Kidney tubule cell (primary cell): ENCODE data around the gene PLXNA3.
"Not testable (repeated sequence)": the region's sequence is repeated elsewhere in the genome, so short reads cannot be mapped to it uniquely, and the experiment has no call there.

Experiments
- DNase-seq: peaks from one replicate; pipeline ENCODE4 v3.0.0-alpha.2; 2018; ENCODE audit warnings: low spot score

PLXNA3 gene

DNA sequence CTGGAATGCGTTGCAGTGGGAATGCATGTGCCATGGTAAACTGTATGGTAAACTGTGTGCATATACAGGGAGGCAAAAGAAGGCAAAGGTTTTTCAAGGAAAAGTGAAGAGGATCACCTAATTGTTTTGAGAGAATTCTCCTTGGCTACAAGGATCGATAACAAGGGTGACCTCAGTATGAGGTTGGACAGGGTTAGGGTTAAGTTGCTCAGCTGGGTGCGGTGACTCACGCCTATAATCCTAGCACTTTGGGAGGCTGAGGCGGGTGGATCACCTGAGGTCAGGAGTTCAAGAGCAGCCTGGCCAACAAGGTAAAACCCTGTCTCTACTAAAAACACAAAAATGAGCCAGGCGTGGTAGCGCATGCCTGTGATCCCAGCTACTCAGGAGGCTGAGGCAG, 43.3 kb downstream of the PLXNA3 start:
- not testable (repeated sequence) for DNase-seq

DNA sequence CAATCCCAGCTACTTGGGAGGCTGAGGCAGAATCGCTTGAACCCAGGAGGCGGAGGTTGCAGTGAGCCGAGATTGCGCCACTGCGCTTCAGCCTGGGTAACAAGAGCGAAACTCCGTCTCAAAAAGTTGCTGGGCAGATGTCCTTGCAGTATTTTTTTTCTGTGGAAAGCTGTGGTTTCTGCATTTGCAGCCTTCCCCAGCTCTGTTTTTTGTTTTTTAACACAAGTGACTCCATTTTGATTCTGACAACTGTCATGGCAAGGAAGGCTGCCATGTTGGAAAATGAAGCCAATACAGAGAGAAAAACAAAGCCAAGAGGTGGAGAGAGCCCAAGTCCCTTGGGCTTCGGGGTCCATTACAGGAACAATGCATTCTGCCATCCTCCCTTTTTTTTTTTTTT, 44.0 kb downstream of the PLXNA3 start:
- no peak for DNase-seq

DNA sequence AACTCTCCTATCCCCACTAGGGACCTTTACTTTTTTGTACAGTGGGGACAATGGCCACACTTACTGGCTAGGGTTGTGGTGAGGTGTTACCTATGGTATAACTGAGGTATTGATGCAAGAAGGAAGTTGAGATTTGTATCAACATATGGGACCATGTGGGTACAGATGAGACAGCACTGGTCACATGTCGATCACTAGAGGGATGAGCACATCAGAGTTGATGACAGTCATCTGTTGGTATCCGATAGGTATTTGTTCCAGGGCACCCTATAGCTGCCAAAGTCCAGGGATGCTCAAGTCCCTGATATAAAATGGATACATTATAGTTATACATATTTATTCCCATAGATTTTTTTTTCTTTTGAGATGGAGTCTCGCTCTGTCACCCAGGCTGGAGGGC, 44.9 kb downstream of the PLXNA3 start:
- DNase-seq = no peak

DNA sequence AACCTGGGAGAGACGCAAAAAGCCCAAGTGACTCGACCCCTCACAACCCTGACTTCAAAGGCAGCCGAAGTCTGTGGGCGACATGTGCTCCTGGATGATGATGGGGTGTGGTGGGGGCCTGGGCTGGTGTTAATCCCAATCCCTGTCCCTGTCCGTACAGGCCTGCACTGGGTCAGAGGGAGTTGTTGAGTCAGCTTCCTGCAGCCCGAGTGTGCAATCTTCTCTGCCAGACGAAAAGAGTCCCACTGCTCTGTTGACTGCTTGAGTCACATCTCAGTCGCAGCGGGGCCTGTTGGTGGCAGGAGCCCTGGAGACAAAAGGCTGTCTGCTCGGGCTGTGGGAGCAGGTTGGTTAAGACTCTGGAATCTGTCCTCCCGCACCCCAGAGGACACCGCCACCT, 47.7 kb downstream of the PLXNA3 start:
- peak; percentile 42 for DNase-seq

DNA sequence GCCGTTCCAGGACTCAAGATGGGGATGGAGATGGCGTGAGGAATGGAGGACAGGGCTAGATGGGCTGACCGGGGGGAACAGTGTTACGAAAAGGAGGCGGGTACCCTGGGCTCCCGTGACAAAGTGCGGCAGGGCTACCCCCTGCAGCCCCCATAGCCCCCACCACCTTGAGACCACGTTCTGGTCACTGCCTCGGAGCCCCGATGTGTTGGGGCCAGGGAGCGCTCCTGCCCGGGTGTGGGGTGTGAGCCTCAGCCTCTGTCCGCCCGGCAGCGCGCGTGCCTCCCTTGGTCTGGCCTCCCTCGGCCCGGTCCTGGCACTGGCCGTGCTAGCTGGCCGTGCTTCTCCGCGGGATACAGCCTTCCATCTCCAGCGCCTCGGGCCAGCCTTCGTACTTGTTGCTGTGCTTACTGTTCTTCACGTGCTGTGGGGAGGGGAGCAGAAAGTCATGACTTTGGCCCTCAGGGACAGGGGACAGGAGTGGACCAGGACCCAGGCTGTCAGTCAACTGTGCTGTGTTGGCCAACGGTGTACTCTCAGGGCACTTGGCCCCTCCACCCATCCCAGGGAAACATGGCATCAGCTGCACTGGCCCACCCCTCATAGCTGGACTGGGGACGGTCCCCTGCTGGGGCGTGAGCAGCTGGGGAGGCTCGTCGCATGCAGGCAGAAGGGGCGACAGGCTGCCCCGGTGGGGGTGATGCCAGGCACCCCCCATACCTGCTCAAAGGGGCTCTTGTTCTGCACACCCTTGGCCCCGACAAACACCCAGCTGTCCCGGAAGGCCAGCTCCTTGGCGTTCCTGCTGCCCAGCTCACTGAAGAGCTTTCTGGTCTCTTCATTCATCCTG, 48.6 kb downstream of the PLXNA3 start:
- no peak for DNase-seq

DNA sequence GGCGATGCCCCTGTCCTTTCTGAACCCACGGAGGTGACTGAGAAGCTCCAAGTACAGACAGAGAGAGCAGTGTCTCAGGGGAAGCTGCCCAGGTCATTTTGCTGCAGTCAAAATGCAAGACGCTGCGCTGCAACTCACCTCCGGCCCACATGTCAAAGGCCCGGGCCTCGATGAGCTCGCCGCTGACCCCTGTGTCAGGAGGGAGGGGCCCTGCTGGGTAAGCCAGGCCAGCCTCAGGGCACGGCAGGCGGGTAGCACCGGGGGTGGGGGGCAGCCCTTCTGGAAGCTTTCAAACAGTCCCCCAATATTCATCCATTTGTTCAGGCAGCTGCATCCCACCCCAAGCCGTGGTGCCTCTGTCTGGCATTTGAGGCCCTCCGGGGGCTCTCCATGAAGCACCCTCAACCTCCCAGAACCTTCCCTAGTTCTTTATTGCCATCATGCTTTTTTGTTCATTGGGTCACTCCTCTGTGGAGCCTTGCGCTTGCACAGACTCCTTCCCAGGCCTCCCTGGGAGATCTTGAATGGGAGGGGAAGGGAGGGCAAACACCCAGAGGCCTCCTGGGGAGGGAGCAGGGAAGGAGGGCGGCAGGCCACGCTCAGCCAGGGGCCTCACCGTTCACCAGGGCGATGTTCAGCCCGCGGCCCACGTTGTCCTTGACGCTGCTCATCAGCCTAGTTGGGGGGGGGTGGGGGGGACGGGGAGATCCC, 49.7 kb downstream of the PLXNA3 start:
- DNase-seq = no peak

DNA sequence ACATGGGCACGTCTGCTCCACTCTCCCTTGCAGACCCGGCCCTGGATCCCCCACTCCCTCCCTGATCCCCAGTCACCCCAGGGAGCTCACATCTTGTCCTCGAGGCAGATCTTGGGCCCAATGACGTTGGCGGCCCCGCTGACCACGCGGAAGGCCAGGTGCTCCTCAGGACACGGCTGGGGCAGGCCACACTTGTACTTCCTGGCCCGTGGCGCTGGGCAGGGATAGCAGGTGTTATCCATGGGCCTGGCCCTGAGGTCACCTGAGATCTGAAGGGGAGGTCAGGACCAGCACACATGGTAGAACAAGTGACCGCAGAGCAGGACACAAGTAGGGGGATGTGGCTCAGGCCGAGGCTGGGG, 50.3 kb downstream of the PLXNA3 start:
- no peak for DNase-seq

DNA sequence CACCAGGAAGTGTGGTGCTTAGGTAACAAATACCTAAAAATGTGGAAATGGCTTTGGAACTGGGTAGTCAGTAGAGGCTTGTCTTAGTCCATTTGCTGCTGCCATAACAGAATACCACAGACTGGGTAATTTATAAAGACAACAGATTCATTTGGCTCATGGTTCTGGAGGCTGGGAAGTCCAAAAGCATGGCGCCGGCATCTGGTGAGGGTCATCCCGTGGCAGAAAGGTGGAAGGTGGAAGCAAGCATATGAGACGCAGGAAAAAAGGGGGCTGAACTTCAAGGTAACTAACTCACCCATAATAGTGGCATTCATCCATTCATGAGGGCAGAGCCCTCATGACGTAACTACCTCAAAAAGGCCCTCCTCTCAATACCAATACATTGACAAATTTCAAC, 51.4 kb downstream of the PLXNA3 start:
- no peak for DNase-seq

DNA sequence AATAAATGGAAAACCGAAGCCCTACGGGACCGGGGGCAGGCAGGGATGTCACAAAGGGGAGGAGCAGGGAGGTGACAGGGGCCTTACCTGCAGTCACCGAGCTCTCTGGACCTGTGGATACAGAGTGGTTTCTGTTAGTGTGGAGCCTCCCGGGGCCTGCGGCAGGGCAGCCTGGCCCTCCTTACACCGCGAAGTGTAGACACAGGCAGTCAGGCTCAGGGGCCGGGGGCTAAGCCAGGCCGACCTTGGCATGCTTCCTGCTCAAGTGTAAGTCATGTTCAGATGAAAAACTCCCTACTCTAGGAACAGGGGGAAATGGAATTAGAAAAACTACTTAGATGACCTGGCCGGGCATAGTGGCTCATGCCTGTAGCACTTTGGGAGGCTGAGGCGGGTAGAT, 53.7 kb downstream of the PLXNA3 start:
- no peak for DNase-seq

DNA sequence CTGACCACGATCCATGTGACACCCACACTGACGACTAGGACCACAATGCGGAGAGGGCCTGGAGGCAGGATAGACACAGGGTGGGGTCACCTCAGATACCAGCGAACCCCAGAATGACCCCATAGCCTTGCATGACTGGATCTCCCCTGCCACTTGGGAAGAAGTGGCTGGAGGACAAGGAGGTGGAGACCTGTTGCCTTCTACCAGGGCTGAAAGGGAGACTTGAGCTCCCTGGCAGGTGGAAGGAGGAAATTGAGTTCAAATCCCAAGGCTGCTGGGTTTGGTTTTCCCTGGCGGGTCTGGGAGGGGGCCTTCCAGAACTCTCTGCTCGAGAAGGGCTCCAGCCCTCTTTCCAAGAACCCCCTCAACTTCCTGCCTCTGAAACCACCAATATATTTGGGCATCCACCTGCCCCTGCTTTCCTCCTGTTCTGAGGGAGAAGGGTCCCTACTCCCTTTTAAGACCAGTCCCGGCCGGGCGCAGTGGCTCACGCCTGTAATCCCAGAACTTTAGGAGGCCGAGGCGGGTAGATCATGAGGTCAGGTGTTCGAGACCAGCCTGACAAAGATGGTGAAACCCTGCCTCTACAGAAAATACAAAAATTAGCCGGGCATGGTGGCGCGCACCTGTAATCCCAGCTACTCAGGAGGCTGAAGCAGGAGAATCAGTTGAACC, 54.9 kb downstream of the PLXNA3 start:
- DNase-seq = no peak

DNA sequence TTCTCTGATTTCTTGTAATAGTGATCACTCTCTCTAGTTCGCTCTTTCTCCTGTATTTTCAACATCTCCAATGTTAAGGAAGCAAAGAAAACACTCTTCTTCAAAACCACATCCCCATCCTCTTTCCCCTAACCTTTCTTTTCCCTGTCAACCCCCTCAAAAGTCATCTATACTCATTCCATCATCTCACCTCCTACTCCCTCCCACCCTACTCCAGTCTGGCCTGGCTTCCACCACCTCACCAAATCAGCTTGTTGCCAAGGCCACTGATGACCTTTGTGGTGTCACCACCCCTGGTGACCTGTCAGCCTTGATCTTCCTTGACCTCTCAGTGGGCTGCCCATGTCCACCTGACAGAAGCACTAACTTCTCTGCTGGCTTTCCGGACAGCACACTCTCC, 55.6 kb downstream of the PLXNA3 start:
- DNase-seq = no peak

DNA sequence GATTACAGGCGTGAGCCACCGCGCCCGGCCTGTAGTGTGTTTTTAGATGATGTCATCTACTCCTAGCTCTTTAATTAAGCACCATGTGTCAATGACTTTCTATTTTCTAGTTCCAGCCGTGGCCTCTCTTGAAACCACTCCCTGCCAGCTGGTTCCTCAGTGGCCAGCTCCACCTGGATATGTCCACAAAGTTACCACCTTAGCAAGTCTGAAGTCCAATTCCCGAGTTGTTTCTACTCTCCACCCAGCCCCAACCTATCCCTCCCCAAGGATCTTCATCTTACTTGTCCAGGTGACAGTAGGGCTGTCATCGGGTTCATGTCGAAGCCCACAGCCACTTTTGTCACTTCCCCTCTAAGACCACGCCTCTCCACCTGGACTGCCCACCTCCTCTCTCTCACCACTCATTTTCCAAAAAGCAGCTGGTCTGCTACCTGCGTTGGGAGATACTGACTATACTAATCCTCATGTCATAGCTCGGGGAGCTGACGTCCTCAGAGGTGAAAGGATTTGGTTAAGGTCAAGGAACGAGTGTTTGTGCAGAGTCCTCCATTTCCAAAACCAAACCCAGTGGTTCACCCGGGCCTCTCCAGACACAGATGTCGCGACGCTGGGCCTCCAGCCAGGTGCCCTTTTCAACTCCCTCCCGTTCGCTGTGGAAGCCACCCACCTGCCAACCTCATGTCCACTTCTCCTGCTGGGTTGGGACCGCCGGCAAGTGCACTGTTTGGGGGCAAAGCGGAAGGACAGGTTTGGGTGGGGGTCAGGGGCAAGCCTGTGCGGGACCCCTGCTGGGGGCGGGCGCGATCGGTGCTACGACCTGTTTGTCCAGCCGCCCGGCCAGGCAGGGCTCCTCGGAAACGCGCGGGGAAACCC, 57.2 kb downstream of the PLXNA3 start:
- DNase-seq = peak; percentile 17

DNA sequence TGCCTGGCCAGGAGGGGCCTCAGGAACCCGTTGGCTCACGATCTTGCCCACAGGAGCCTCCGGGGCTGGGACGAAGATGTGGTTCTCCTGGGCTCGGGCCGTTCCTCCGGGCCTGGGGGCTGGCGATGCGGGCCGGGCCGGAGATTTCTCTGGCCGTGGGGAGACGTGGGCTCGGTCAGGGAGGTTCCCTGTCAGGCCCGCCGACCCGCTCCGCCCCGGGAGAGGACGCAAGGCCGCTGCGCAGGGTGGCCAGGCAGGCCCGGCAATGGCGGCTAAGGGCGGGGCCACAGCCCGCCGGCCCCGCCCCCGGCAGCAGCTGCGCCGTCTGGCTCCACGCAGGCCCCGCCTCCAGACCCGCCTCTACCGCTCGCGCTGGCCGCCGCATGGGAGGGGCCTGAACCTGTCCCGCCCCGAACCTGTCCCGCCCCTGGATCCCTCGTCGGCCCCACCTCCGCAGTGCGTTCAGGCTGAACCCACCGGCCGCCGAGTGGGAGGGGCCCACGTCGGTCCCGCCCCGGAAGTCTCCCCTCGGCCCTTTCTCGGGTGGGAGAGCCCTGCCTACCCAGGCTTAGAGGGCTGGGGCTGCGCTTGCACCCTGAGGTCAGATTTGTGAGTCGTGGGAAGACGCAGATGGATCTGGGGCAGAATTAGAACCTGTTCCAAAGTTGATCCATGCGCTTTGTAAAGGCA, 58.0 kb downstream of the PLXNA3 start, which contains the start of gene FAM3A:
Gene FAM3A, minus strand, starts transcription at position 267 of the 690 bp plus-strand sequence. CDS start 460 bp downstream, outside the sequence.
- peak; percentile 90 for DNase-seq

DNA sequence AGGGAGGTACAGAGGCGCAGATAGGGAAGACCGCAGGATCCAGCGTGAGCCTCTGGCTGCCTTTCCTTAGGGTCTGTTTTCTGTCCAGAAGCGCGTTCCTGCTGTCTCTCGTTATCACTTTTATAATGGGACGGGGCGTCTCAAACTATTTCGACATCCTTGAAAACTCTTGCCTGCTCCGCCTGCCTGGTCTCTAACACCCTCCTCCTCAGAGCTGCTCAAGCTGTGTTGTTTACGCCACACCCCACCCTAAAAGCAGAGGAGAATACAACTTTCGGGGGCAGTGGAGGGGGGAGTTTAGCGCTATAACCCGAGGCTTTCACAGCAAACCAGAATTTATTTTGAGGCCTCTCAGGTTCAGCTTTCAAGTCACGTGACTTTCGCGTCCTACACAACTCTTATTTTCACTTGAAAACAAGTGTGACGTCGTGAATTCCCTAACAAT, 58.6 kb downstream of the PLXNA3 start:
- peak; percentile 5 for DNase-seq

DNA sequence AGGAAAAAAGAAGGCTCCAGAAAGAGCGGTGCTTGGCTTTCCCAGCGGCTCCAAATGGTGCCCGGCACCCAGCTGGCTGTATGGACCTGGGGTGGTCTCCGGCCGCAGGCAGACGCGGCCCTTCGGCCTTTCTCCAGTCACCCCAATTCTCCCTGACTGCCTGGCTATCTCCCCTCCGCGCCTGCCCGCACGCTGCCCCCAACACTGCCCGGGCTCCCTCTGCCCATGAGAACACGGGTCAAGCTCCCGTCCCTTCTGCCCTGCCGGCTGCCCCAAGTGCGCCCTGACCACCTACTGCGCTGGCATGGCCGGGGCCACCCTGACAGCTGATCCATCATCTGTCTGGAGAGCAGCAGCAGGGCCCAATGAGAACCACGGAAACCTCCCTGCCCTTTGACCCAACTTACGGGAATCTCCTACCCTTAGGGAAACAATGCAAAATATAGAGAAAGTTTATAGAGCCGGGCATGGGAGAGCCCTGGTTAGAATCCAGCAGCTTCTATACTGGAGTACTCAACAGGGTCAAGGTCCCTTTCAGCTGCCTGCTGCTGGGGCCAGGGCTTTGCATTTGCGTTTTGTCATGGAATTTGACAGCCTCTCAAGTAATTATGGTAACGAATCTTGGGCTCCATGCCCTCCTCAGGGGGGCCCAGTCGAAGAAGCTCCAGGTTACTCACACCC, 59.2 kb downstream of the PLXNA3 start:
- no peak for DNase-seq

DNA sequence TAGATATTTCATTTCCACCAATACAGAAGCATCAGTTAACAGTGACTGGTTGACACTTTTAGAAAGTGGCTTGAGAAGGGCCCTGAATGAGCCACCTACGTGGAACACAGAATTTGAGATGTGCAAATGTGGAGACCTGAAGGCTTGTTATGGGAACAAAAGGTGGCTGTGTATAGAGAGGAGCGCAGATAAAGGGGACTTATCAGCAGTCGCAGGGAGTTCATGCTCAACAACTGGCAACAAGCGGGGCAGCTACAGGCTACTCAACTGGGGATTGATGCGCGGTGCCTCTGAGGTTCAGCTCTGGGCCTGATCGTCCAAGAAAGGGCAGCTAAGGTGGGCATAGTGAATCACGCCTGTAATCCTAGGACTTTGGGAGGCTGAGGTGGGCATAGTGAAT, 61.3 kb downstream of the PLXNA3 start:
- no peak for DNase-seq

DNA sequence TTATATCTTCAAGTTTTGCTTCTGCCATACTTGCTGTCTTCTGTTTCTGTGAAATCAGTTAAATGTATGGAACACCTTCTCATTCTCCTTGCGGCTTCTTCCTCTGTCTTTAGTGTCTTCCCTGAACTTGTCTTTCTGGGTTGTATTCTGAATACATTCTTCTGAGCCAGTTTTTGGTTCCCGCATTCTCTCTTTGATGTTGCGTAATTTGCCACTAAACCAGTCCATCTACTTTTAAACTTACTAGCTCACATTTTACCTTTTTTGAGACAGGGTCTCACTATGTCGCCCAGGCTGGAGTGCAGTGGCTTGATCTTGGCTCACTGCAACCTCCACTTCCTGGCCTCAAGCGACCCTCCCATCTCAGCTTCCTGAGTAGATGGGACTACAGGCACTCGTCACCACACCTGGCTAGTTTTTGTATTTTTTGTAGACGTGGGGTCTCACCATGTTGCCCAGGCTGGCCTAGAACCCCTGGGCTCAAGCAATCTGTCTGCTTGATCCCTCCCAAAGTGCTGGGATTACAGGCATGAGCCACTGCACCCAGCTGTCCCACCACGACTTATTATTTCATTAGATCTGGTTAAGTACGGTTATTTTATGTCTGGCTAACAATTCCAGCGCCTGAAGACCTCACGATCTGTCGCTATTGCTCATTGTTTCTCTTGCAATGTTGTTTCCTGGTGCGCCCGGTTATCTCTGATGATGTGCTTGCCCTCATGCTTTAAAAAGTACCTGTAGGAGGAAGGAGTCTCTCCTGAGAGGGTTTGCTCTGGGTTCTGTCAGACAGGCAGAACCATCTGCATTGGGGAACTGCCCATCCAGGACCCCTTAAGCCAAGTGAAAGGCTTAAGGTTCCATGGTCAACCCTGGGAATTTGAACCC, 67.8 kb downstream of the PLXNA3 start:
- no peak for DNase-seq

DNA sequence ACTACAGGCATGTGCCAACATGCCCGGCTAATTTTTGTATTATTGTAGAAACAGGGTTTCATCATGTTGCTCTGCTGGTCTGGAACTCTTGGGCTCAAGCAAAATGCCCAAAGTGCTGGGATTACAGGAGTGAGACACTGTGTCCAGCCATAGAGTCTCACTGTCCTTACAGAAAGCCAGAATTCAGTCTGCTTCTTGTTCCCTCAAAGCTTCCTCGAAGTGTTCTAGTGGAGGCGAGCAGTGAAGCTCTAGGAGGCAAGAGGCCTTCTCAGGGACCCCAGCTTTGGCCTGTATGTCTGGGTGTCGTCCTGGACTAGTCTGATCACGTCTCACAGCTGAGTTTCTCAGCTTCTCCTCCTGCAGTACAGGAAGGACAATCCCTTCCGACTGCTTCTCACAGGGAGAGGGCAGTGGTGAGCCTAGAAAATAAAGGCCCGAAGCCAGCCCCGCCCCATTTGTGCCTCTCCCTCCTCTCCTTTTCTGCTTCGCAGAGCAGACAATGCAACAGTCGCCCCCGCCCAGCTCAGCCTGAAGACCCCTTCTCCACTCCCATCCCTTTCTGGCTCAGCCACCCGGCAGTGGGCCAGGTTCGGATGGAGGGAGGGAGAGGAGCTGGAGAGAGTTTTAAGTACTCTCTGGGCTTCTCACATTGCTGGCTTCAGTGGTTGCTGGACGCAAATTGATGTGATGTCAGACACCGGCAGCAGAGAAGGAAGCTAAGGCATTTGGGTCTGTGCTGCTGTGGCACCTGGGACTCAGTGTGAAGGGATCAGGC, 69.0 kb downstream of the PLXNA3 start:
- peak; percentile 76 for DNase-seq
